LNCaP clone FGC (cell line): ENCODE measurements around the gene TRIM56.
"Not testable (repeated sequence)": the region's sequence is repeated elsewhere in the genome, so short reads cannot be mapped to it uniquely, and the experiment has no call there.

Experiments used
- DNase-seq: peaks from one replicate; pipeline ENCODE4 v3.0.0-alpha.2; 2011; ENCODE audit warnings: low read depth
- H3K4me3 ChIP-seq: 2 replicates; pipeline ENCODE4 v1.5.1; 2011; ENCODE audit warnings: mild to moderate bottlenecking, low read depth, low read length, control low read depth
- TF ChIP-seq, protein P1 (sequence below): IDR thresholded peaks from 2 replicates; pipeline ENCODE4 v1.5.1; 2012; ENCODE audit warnings: mild to moderate bottlenecking; ENCODE audit not compliant: control insufficient read depth, insufficient read depth; ENCODE audit errors: extremely low read depth

The TRIM56 gene

DNA sequence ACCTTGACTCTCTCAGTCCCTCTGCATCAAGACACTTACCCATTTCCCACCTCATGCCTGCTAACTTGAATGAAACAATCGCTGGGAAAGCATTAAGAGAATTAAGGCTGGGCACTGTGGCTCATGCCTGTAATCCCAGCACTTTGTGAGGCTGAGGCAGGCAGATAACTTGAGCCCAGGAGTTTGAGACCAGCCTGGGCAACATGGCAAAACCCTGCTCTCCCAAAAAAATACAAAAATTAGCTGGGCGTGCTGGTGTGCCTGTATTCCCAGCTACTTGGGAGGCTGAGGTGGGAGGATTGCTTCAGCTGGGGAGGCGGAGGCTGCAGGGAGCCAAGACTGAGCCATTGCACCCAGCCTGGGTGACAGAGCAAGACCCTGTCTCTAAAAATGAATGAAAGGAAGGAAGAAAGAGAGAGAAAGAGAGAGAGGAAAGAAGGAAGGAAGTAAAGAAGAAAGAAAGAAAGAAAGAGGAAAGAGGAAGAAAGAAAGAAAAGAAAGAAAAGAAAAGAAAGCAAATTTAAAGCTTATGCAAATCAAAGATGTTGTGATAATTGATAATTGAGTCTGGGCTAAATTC lies 42.3 kb downstream of the TRIM56 start:
- H3K4me3 ChIP-seq: no peak overlapping the region
- TF ChIP-seq, protein P1, sequence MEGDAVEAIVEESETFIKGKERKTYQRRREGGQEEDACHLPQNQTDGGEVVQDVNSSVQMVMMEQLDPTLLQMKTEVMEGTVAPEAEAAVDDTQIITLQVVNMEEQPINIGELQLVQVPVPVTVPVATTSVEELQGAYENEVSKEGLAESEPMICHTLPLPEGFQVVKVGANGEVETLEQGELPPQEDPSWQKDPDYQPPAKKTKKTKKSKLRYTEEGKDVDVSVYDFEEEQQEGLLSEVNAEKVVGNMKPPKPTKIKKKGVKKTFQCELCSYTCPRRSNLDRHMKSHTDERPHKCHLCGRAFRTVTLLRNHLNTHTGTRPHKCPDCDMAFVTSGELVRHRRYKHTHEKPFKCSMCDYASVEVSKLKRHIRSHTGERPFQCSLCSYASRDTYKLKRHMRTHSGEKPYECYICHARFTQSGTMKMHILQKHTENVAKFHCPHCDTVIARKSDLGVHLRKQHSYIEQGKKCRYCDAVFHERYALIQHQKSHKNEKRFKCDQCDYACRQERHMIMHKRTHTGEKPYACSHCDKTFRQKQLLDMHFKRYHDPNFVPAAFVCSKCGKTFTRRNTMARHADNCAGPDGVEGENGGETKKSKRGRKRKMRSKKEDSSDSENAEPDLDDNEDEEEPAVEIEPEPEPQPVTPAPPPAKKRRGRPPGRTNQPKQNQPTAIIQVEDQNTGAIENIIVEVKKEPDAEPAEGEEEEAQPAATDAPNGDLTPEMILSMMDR: no peak
- no peak for DNase-seq

DNA sequence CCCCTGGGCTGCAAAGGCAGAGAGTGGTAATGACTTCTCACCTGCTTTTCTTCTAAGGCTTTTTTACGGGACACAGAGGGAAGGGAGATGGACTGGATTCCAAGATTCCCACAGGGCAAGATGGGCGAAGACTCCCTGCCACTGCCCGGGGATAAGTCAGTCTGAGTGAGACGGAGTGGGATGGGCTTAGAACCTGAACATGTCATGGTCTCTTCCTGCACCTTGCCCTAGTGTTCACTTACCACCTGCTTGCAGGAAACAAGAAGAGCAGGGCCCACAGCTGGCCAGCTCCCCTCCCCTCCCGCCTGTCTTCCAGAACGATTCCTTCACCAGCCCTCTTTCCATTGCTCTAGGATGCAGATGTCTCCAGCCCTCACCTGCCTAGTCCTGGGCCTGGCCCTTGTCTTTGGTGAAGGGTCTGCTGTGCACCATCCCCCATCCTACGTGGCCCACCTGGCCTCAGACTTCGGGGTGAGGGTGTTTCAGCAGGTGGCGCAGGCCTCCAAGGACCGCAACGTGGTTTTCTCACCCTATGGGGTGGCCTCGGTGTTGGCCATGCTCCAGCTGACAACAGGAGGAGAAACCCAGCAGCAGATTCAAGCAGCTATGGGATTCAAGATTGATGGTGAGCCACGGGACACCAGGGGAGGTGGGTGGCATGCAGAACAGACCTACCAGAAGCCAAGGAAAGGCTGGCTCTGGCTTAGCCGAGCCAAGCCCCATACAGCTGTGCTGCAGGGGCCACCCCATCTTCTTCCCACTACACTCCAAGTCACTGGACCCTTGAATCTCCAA lies 43.0 kb downstream of the TRIM56 start:
- H3K4me3 ChIP-seq: no peak overlapping the region
- TF ChIP-seq, protein P1: no peak
- no peak for DNase-seq

DNA sequence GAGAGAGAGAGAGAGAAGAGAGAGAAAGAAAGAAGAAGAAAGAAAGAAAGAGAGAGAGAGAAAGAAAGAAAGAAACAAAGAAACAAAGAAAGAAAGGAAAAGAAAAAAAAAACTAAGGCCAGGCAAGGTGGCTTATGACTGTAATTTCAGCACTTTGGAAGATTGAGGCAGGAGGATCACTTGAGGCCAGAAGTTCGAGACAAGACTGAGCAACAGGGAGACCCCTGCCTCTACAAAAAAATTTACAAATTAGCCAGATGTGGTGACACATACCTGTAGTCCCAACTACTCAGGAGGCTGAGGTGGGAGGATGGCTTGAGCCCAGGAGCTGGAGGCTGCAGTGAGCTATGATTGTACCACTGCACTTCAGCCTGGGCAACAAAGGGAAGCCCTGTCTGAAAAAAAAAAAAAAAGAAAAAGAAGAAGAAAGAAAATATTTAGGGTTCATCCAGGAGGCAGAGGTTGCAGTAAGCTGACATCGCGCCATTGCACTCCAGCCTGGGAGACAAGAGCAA lies 44.4 kb downstream of the TRIM56 start:
- no peak for DNase-seq
- TF ChIP-seq, protein P1: no peak
- H3K4me3 ChIP-seq: no peak overlapping the region

DNA sequence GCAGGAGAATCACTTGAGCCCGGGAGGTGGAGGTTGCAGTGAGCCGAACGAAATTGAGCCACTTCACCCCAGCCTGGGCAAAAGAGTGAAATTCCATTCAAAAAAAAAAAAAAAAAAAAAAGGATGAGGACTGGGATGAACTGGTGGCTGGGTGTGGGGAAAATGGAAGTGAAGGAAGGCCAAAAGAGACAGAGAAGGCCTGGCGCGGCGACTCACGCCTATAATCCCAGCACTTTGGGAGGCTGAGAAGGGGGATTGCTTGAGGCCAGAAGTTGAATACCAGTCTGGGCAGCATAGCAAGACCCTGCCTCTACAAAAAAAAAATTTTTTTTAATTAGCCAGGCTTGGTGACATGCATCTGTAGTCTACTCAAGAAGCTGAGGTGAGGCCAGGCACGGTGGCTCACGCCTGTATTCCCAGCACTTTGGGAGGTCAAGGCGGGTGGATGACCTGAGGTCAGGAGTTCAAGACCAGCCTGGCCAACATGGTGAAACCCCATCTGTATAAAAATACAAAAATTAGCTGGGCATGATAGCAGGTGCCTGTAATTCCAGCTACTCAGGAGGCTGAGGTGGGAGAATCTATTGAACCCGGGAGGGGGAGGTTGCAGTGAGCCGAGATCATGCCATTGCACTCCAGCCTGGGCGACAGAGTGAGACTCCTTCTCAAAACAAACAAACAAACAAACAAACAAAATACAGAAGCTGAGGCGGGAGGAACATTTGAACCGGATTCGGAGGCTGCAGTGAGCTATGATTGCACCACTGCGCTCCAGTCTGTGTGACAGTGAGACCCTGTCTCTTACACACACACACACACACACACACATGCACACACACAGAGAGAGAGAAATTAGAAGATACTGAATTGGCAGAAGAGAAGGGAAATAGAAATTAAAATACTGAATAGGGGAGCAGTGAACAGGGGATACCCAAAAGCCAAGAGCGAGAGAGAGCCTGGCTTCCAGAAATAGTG lies 47.6 kb downstream of the TRIM56 start:
- not testable (repeated sequence) for DNase-seq, H3K4me3 ChIP-seq

DNA sequence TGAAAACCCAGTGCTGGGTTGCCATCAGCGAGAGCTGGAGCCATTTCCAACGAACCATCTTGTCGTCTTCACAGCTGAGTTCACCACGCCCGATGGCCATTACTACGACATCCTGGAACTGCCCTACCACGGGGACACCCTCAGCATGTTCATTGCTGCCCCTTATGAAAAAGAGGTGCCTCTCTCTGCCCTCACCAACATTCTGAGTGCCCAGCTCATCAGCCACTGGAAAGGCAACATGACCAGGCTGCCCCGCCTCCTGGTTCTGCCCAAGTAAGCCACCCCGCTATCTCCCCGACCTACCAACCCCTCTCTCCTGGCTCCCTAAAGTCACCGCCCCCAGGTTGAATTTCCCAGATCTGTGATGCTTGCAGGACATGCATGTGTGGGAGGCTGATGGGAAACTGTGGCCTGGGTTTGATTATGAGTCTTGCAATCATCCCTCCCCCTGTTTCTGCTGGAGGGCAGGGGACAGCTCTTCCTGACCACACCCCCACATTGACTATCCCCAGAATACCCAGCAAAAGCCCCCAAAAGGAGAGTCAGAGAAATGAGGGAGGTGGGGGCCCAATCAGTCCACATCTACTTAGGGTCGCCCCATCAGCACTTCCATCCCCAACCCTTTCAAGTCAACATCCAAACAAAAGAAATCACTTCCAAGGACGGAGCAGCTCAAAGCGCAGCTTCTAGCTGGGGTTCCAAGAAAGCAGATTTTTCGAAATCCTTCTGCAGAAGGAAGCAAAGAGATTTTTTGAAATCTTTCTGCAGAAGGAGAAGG lies 48.5 kb downstream of the TRIM56 start:
- TF ChIP-seq, protein P1: no peak
- H3K4me3 ChIP-seq: no peak overlapping the region
- no peak for DNase-seq

DNA sequence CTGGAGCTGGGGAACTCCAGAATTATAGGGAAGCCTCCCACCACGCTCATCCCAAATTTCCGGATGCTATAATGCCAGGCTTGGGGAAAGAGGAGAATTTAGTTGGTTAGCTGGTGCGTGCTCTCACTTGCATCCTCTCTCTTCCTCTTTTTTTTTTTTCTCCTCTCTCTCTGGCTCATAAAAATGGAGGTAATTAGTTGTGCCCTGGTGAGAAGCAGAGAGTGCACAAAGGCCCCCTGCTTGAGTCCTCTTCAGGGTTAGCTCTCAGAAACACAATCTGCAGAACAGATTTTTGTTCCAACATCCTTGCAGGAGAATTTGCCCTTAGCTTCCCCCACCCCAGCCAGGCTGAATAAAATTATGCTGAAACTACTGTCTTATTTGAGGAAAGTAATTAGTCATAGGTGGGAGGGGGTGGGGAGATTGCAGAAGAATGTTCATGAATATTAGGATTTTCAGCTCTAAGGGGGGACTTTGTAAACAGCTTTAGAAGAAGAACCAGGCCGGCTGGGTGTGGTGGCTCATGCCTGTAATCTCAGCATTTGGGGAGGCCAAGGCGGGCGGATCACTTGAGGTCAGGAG lies 49.2 kb downstream of the TRIM56 start:
- TF ChIP-seq, protein P1: no peak
- no peak for DNase-seq
- no peak overlapping the region for H3K4me3 ChIP-seq
